Activated T-cell treated with anti-CD3 and anti-CD28 coated beads, Interleukin-2, amount 50 U/mL, for 4 hours (primary cell): ENCODE results near the gene CDH10. TPM values are rescaled to one million over a fixed set of nuclear protein-coding genes. Genes with fewer than 3 reads are reported as not detected.

Source experiments
- ATAC-seq, 2 donors: fragments of 200-7000 bp; cut with Tn5 transposase; one replicate each; pipeline ENCODE4 v1.10.0; 2021
- DNase-seq: peaks from one replicate; pipeline ENCODE4 v3.0.0-alpha.2; 2020
- H3K27me3 Mint-ChIP-seq: one replicate; pipeline ENCODE4 v1.8.0; 2021; ENCODE audit warnings: low read depth, mixed read lengths
- H3K36me3 Mint-ChIP-seq: one replicate; pipeline ENCODE4 v1.8.0; 2022; ENCODE audit warnings: mixed read lengths; ENCODE audit not compliant: insufficient read depth
- H3K4me1 Mint-ChIP-seq: one replicate; pipeline ENCODE4 v1.8.0; 2021; ENCODE audit warnings: low read depth, mixed read lengths
- H3K4me3 Mint-ChIP-seq: one replicate; pipeline ENCODE4 v1.8.0; 2021; ENCODE audit warnings: mild to moderate bottlenecking, moderate library complexity, mixed read lengths
- H3K9me3 Mint-ChIP-seq: one replicate; pipeline ENCODE4 v1.8.0; 2021; ENCODE audit warnings: mixed read lengths
- total RNA-seq, 3 donors: library from RNA; stranded (reverse); gene quantifications; one replicate each; pipeline ENCODE4 v1.2.1, GENCODE V29; 2021

CDH10 gene
- total RNA-seq: not detected

DNA sequence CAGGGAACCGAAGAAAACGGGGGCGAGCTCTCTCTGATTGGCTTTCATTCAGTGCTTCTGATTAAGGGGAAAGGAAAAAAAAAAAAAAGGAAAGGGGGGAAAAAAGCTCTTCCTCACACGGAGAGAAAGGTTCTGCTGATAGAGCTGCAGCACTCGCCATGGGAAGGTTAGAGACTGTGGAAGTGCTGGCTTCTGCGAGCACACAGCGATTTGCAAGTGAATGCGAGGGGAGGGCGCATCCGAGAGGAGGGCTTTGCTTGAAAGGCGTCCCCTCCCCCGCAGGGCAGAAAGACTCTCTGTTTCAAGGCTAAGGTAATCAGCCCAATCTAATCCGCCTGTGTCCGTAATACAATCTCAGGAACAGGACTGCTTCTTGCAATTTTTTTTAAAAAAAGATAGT lies at the start of gene CDH10:
Gene CDH10 (minus strand): TSS at position 218 of the 400 bp plus-strand sequence. CDS start 51,488 bp downstream, outside the sequence.
- DNase-seq (no peak), ATAC-seq (no peak)
- no peaks in the 10 kb centered on the region for H3K36me3 Mint-ChIP-seq
- H3K27me3 Mint-ChIP-seq: no peaks in the 10 kb centered on the region
- H3K9me3 Mint-ChIP-seq: no peaks in the 10 kb centered on the region
- H3K4me1 Mint-ChIP-seq: no peaks in the 10 kb centered on the region
- no peak within 1 kb of the TSS for H3K4me3 Mint-ChIP-seq

DNA sequence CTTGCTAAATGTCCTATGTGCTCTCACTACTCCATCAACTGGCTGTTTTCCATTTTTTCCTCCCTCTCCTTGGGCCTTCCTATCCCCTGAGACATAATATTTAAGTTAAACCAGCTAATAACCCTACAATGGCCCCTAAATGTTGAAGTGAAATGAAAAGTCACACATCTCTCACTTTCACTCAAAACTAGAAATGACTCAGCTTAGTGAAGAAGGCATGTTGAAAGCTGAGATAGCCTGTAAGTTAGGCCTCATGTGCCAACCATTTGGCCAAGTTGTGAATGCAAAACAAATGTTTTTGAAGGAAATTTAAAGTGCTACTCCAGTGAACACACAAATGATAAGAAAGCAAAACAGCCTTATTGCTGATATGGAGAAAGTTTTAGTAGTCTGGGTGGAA lies 48.8 kb upstream of the CDH10 start:
- no peaks in the 10 kb centered on the region for H3K36me3 Mint-ChIP-seq

DNA sequence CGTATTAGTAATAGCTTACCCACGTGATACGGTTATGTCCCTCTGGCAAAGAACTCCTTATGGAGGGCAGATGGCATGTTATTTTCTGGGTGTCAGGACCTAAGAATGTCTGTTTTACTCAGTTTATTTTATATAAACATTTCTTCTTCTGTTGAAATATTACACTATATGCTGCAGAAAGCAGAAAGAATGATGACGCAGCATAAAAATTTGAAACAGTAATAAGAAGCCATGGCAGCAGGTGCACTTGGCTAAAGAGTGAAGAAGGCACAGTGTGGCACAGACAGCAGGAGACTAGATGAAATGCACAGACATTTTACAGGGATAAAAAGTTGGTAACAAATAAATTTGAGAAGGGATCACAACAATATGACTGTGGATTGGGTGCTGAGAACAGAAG lies 46.3 kb upstream of the CDH10 start:
- ATAC-seq (no peak), DNase-seq (no peak)
- H3K9me3 Mint-ChIP-seq: peaks cover 44% of the 10 kb centered on the region
- H3K36me3 Mint-ChIP-seq: no peaks in the 10 kb centered on the region
- no peak overlapping the region for H3K4me3 Mint-ChIP-seq
- H3K4me1 Mint-ChIP-seq: no peaks in the 10 kb centered on the region
- no peaks in the 10 kb centered on the region for H3K27me3 Mint-ChIP-seq

More for the DNA sequence above, 48.8 kb upstream of the CDH10 start:
- Mint-ChIP-seq H3K27me3 (no peaks in the 10 kb centered on the region), H3K9me3 (peaks cover 40% of the 10 kb centered on the region), H3K4me3 (no peak overlapping the region), H3K4me1 (no peaks in the 10 kb centered on the region)
- ATAC-seq (no peak), DNase-seq (no peak)

DNA sequence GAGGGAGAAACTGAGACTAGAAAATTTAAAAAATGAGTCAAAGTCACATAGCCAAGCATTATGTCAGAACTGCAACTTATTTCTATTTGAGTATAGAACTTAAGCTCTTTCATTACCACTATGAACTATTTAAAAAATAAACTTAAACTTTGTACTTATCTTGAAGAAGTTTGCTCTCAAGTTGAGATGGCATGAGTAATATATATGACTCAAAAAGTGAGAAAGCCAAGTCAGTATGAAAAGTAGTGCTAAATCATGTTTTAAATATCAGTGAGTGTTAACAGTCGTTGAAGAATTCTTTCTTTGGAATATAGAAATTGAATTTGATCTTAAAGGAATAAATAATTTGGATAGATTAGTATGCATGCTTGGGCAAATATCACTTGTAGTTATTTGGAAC lies 36.3 kb upstream of the CDH10 start:
- Mint-ChIP-seq H3K4me1 (no peaks in the 10 kb centered on the region), H3K27me3 (no peaks in the 10 kb centered on the region), H3K4me3 (no peak overlapping the region), H3K9me3 (peaks cover 22% of the 10 kb centered on the region), H3K36me3 (no peaks in the 10 kb centered on the region)
- DNase-seq (no peak), ATAC-seq (no peak)

DNA sequence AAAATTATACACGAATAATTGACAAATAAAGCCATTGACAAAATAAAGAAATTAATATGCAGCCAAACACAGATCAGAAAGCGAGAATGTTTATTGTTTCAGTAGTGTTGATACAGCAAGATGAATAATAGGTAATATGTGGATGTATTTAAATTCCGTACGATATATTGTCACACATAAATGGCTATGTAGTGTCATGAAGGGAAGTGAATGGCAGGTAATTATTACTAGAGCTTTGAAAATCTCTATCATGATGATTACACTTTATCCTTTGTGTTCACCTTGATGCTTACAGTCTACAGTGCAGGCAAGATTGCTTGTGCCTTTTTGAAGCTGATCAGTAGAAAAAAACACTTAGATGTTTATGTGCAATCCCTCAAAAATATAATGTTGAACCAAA lies 23.3 kb upstream of the CDH10 start:
- H3K4me3 Mint-ChIP-seq: no peak overlapping the region
- ATAC-seq: no peak

DNA sequence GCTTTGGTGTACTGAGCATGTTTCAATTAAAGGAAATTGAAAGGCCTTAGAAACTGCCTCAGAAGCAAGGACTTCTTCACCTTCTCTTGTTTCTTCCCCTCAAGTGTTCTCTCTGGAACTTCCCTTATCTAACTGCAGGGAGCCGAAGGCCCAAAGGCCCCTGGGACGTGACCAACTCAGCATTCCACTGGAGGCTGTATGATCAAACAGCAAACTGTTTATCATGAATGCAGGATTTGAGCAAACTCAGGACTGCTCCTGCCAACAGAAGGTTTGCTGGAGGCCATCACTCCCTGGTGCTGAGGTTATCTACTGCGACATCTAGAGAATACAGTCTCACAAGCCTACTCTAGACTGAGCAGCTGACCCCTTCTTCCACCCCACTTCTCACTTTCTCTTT lies 4.8 kb upstream of the CDH10 start:
- Mint-ChIP-seq H3K36me3 (no peaks in the 10 kb centered on the region), H3K27me3 (no peaks in the 10 kb centered on the region), H3K9me3 (no peaks in the 10 kb centered on the region), H3K4me1 (no peaks in the 10 kb centered on the region), H3K4me3 (no peak overlapping the region)
- DNase-seq: no peak
- ATAC-seq: no peak

More for the DNA sequence above, 23.3 kb upstream of the CDH10 start:
- Mint-ChIP-seq H3K27me3 (no peaks in the 10 kb centered on the region), H3K9me3 (peaks cover 20% of the 10 kb centered on the region), H3K36me3 (no peaks in the 10 kb centered on the region), H3K4me1 (no peaks in the 10 kb centered on the region)
- DNase-seq: no peak

DNA sequence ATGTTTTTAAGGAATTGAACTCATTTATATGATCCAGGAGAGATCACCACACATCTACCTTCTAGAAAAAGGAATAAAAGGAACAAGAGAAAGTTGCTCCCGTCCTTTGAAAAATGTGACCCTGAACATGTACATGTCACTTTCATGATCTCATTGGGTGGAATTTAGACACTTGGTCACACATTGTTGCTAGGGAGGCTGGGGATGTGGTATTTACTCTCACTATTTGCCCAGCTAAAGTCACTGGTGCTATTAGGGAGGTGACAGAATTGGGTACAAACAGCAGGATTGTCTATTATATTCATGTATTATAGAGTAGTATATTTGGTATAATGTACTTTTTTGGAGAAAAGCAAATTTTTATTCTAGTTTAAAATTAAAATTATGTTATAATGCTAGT lies 2.1 kb upstream of the CDH10 start:
- H3K4me3 Mint-ChIP-seq: no peak overlapping the region
- H3K9me3 Mint-ChIP-seq: no peaks in the 10 kb centered on the region
- H3K36me3 Mint-ChIP-seq: no peaks in the 10 kb centered on the region
- H3K4me1 Mint-ChIP-seq: no peaks in the 10 kb centered on the region
- no peak for ATAC-seq
- no peak for DNase-seq
- no peaks in the 10 kb centered on the region for H3K27me3 Mint-ChIP-seq

DNA sequence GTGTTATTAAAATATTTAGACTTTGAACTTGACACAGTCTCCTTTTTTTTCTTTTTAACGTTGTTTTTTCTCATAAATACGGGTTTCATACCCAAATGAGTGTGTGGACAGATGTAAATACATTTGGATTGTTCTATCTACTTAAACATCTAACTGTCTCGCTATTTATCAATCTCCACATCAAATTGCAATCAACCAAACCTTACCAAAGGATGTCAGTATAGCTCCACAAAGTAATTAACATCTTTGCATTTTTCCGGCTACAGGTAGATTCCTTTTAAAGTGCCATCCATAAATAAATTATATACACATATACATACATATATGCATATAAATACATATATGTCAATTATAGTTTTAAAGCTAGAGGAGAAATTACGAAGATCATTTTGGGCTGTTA lies 705 bp upstream of the CDH10 start:
- no peak for DNase-seq
- Mint-ChIP-seq H3K4me3 (no peak overlapping the region), H3K4me1 (no peaks in the 10 kb centered on the region), H3K36me3 (no peaks in the 10 kb centered on the region), H3K9me3 (no peaks in the 10 kb centered on the region), H3K27me3 (no peaks in the 10 kb centered on the region)
- no peak for ATAC-seq

DNA sequence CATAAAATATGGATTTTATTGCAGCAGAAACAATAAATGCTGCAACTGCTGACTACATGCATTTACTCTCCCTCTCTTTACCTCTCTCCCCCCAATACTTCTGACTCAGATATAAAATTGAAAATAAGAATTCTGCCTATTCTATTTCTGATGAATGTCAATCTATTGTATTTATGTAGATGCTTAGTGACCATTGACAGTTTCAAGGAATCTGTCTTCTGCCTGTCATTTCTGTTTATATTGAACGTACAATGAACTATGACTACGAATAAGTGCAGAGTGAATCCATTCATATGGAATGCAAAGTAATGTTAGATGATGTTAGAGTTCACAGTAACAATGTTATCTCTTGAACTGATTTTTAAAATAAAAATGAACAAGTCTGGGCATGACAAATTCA lies 898 bp downstream of the CDH10 start:
- no peaks in the 10 kb centered on the region for H3K36me3 Mint-ChIP-seq
- no peak overlapping the region for H3K4me3 Mint-ChIP-seq
- no peaks in the 10 kb centered on the region for H3K9me3 Mint-ChIP-seq
- no peak for ATAC-seq
- no peak for DNase-seq
- no peaks in the 10 kb centered on the region for H3K27me3 Mint-ChIP-seq
- H3K4me1 Mint-ChIP-seq: no peaks in the 10 kb centered on the region

DNA sequence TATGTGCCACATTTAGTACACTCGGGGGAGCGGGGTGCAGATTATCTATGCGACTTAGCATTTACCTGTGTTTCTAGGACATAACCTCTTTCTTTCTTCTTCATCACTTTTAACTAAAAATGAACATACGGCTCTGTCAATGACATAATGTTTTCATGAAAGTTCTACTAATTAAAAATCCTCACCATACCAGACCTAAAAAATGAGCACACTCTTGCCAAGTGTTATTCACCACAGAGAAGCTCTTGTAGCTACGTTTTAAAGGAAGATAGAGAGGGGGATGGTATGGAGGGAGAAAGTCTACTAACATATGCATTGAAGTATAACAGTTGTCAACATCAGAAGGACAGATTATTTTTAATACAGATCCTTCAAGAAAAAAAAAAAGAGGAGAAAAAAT lies 1.6 kb downstream of the CDH10 start:
- Mint-ChIP-seq H3K4me3 (no peak overlapping the region), H3K36me3 (no peaks in the 10 kb centered on the region), H3K4me1 (no peaks in the 10 kb centered on the region), H3K9me3 (no peaks in the 10 kb centered on the region), H3K27me3 (no peaks in the 10 kb centered on the region)
- DNase-seq (no peak), ATAC-seq (no peak)

DNA sequence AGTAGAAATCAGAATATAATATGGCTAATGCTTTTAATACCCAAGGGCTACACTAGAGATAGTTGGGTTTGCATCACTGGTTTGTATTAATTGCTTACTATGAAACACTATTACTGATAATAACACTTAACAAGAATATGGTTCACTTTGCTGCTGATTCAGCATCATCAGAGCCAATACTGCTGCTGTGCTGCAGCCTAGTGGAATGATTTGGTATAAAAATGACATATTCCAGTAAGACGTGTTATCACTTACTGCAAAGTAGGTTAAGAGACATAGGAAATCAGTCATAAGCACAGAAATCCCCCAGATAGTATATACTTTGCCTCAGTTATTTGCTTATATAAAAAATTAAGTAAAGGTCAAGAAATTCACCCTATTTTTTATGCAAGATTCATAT lies 2.8 kb downstream of the CDH10 start:
- Mint-ChIP-seq H3K4me3 (no peak overlapping the region), H3K9me3 (no peaks in the 10 kb centered on the region), H3K27me3 (no peaks in the 10 kb centered on the region), H3K36me3 (no peaks in the 10 kb centered on the region), H3K4me1 (no peaks in the 10 kb centered on the region)
- DNase-seq: no peak
- no peak for ATAC-seq

DNA sequence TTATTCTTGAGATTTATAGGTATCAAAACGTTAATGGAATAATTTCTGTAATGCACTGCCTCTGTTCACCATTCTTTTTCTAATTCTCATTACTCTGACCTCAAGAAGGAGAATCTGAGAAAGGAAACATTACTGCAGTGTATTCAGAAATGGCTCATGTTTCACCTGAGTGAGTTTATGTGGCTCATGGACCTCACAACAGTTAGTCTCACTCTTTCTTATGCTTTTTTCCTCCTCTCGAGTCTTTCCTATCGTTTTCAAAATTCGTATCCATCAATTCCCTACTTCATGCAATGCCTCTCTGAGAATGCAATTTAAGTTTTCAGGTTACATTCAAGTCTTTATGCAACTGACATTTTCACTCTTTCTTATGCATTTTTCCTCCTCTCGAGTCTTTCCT lies 9.6 kb downstream of the CDH10 start:
- Mint-ChIP-seq H3K27me3 (no peaks in the 10 kb centered on the region), H3K36me3 (no peaks in the 10 kb centered on the region), H3K4me3 (no peak overlapping the region), H3K4me1 (no peaks in the 10 kb centered on the region), H3K9me3 (peaks cover 4% of the 10 kb centered on the region)
- ATAC-seq: no peak
- DNase-seq: no peak

DNA sequence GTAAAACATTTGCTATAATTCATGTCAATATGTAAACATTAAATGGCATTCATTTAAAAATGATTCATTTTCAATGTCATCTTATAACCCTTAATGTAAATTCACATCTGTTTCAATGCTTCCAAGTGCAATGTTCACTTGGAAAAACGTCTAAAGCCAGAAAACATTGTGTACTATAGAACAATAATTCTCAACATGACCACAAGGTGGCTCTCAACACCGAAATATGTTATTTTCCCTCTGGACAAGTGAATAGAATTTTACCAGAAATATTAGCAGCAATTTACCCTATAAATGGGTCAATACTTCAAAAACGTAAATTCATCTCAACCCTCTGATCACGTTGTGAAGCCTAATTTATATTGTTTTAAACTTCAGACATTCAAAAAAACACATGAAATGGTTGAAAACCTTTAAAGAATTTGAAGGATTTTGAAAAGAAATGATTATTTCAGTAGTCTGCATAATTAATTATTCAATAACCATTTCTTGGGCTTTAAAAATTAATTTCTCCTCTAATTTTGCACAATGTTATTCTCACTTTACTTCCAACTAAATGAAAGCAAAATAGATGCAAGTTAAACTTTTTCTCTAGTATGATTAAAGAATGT lies 11.0 kb downstream of the CDH10 start:
- Mint-ChIP-seq H3K4me1 (no peaks in the 10 kb centered on the region), H3K4me3 (no peak overlapping the region), H3K36me3 (no peaks in the 10 kb centered on the region), H3K27me3 (no peaks in the 10 kb centered on the region), H3K9me3 (peaks cover 4% of the 10 kb centered on the region)
- no peak for DNase-seq
- ATAC-seq: no peak

DNA sequence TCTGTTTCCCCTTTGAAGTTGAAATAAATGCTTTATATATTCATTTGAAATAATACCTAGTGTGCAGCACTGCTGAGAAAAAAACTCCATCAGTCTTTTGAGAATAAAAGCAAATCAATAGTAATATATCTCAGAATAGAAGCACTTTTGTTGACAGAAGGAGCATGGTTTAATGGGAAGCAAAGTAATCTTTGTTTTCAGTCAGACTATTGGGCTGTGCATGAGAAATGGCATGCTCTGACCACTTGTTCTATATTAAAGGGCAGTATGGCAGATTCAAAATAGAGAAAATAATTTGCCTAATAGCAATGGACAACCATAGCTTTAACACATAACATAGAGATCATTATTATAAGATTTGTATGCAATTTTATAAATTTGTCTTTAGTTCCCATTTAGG lies 12.4 kb downstream of the CDH10 start:
- Mint-ChIP-seq H3K9me3 (peaks cover 4% of the 10 kb centered on the region), H3K4me3 (no peak overlapping the region), H3K27me3 (no peaks in the 10 kb centered on the region), H3K4me1 (no peaks in the 10 kb centered on the region), H3K36me3 (no peaks in the 10 kb centered on the region)
- ATAC-seq: no peak
- no peak for DNase-seq

DNA sequence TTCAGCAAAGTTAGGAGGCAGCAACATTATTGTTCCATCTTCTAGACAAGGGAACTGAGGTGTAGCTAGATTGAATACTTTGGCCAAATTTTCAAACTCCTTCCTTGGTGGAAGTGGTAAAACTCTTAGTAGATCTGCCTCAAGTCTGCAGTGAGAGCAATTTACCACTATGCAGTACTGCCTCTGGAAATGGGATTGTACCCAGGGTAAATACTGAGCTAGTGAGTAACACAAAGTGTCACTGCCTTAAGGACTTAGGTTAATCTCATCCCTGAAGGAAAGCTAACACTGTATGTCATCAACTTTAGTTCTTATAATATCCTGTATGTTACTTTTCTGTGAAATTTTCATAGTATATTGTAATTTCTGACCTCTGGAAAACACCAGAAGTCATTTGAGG lies 13.9 kb downstream of the CDH10 start:
- no peaks in the 10 kb centered on the region for H3K36me3 Mint-ChIP-seq
- H3K27me3 Mint-ChIP-seq: no peaks in the 10 kb centered on the region
- no peak overlapping the region for H3K4me3 Mint-ChIP-seq
- no peaks in the 10 kb centered on the region for H3K4me1 Mint-ChIP-seq
- no peak for DNase-seq
- no peak for ATAC-seq
- H3K9me3 Mint-ChIP-seq: peaks cover 4% of the 10 kb centered on the region

DNA sequence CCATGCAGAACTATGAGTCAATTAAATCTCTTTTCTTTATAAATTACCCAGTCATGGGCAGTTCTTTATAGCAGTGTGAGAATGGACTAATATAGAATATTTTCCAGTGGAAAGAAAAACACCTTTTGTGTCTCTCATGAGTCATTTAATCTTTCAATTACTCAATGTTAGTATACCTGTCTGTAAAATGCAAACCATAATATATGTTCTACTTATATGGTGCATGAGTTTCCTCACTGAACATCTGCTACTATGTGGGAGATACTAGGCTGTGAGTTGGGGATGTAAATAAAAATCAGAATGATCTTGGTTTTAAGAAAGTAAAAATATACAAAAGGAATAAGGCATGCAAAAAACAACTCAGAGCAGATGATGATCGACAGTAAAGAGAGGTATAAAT lies 15.0 kb downstream of the CDH10 start:
- Mint-ChIP-seq H3K4me3 (no peak overlapping the region), H3K36me3 (no peaks in the 10 kb centered on the region), H3K4me1 (no peaks in the 10 kb centered on the region), H3K9me3 (no peaks in the 10 kb centered on the region), H3K27me3 (no peaks in the 10 kb centered on the region)
- ATAC-seq: no peak
- DNase-seq: no peak
